Skeletal muscle cell (primary cell): ENCODE results near the gene MR1.

Experiments used
- DNase-seq: peaks from one replicate; pipeline ENCODE4 v3.0.0-alpha.2; 2010; ENCODE audit warnings: low read depth
- H3K4me3 ChIP-seq: 2 replicates; pipeline ENCODE4 v1.5.1; 2011; ENCODE audit warnings: low read depth, mild to moderate bottlenecking, control low read depth, low read length, moderate library complexity

The MR1 gene

GRCh38 chr1:181102841-181103240, 69.1 kb downstream of the MR1 start:
- DNase-seq = no peak
- no peak overlapping the region for H3K4me3 ChIP-seq

GRCh38 chr1:181103399-181103798, 69.6 kb downstream of the MR1 start:
- H3K4me3 ChIP-seq = no peak overlapping the region
- no peak for DNase-seq

- DNase-seq = no peak
- H3K4me3 ChIP-seq = peak overlapping the region; percentile 78
Measured at GRCh38 chr1:181104042-181104789, 70.4 kb downstream of the MR1 start.

- H3K4me3 ChIP-seq = peak overlapping the region; percentile 78
- DNase-seq = no peak
Measured at GRCh38 chr1:181104790-181105133, 71.0 kb downstream of the MR1 start.

- peak; percentile 65 for DNase-seq
- peak overlapping the region; percentile 78 for H3K4me3 ChIP-seq
Measured at GRCh38 chr1:181105134-181106021, 71.6 kb downstream of the MR1 start.

- no peak overlapping the region for H3K4me3 ChIP-seq
Measured at GRCh38 chr1:181106022-181106312, 72.2 kb downstream of the MR1 start.

GRCh38 chr1:181106479-181106878, 72.7 kb downstream of the MR1 start:
- no peak for DNase-seq
- H3K4me3 ChIP-seq = no peak overlapping the region

More at GRCh38 chr1:181106022-181106312, 72.2 kb downstream of the MR1 start:
- DNase-seq = no peak

GRCh38 chr1:181107711-181108110, 73.9 kb downstream of the MR1 start:
- H3K4me3 ChIP-seq = no peak overlapping the region
- no peak for DNase-seq

GRCh38 chr1:181108304-181108867, 74.6 kb downstream of the MR1 start:
- DNase-seq = no peak
- H3K4me3 ChIP-seq = no peak overlapping the region

- no peak for DNase-seq
- no peak overlapping the region for H3K4me3 ChIP-seq
Measured at GRCh38 chr1:181110013-181110412, 76.2 kb downstream of the MR1 start.
